Caco-2 (cell line): ENCODE results near the gene UTP4. TPM values are rescaled to one million over a fixed set of nuclear protein-coding genes. Genes with fewer than 3 reads are reported as not detected.

Experiments
- BruUV-seq: library from RNA; stranded (reverse); fragments of 400-500 nt; replicated peaks from 2 replicates; lab custom pipeline; 2021; lab: Mats Ljungman, UMichigan
- CTCF ChIA-PET: fragments of 300-600 bp; sonication (Branson Sonifier 250); formaldehyde crosslinking; loops from one replicate; lab custom pipeline; 2022; ENCODE audit warnings: antibody characterized with exemption; lab: Charles Lee
- POLR2A ChIA-PET: fragments of 300-600 bp; sonication (Branson Sonifier 250); formaldehyde crosslinking; loops from one replicate; lab custom pipeline; 2022; ENCODE audit warnings: antibody characterized with exemption; lab: Charles Lee
- DNase-seq, 2 experiments: peaks; one replicate each; pipeline versions ENCODE4 v3.0.0 to v3.0.0-alpha.2; 2020 to 2022
- H3K27me3 ChIP-seq: replicated peaks from 2 replicates; pipeline ENCODE4 v1.6.0; 2011; ENCODE audit warnings: low read length; ENCODE audit not compliant: control insufficient read depth, insufficient read depth
- H3K36me3 ChIP-seq: 2 replicates; pipeline ENCODE4 v1.5.1; 2011; ENCODE audit warnings: low read length; ENCODE audit not compliant: control insufficient read depth, insufficient read depth
- H3K4me1 ChIP-seq: fragments of 250-450 bp; sonication (Bioruptor Pico); 2 replicates; pipeline ENCODE4 v1.5.1; 2020; ENCODE audit warnings: mild to moderate bottlenecking
- H3K4me3 ChIP-seq: 2 replicates; pipeline ENCODE4 v1.5.1; 2011; ENCODE audit warnings: low read depth, mild to moderate bottlenecking, control low read depth, low read length
- H3K9me3 ChIP-seq: fragments of 250-450 bp; sonication (Bioruptor Pico); 2 replicates; pipeline ENCODE4 v1.5.1; 2020; ENCODE audit warnings: mild to moderate bottlenecking, moderate library complexity
- H3K27ac Mint-ChIP-seq: one replicate; pipeline ENCODE4 v1.8.0; 2022; ENCODE audit warnings: mixed read lengths; ENCODE audit not compliant: unreplicated experiment
- H3K27me3 Mint-ChIP-seq: one replicate; pipeline ENCODE4 v1.8.0; 2022; ENCODE audit warnings: mixed read lengths; ENCODE audit not compliant: insufficient read depth, unreplicated experiment
- H3K36me3 Mint-ChIP-seq: one replicate; pipeline ENCODE4 v1.8.0; 2022; ENCODE audit warnings: mild to moderate bottlenecking, mixed read lengths; ENCODE audit not compliant: insufficient read depth, unreplicated experiment
- H3K4me1 Mint-ChIP-seq: one replicate; pipeline ENCODE4 v1.8.0; 2022; ENCODE audit warnings: low read depth, mixed read lengths; ENCODE audit not compliant: unreplicated experiment
- H3K4me3 Mint-ChIP-seq: one replicate; pipeline ENCODE4 v1.8.0; 2022; ENCODE audit warnings: mild to moderate bottlenecking, moderate library complexity, mixed read lengths; ENCODE audit not compliant: unreplicated experiment
- H3K9me3 Mint-ChIP-seq: one replicate; pipeline ENCODE4 v1.8.0; 2022; ENCODE audit warnings: mixed read lengths; ENCODE audit not compliant: unreplicated experiment
- CTCF ChIP-seq, 2 experiments: fragments of 200-600 bp in 1 of 2; IDR thresholded peaks; 1 replicate in 1 of 2; 2 replicates in 1 of 2; pipeline versions ENCODE4 v1.5.1 to v1.8.0; 2011 to 2022; ENCODE audit warnings: antibody characterized with exemption in 1 of 2, control low read depth in 1 of 2, inconsistent platforms in 1 of 2, low read depth in 1 of 2, low read length in 1 of 2, mild to moderate bottlenecking in 1 of 2, moderate library complexity in 1 of 2; ENCODE audit not compliant: insufficient read depth in 1 of 2, severe bottlenecking in 1 of 2, unreplicated experiment in 1 of 2
- intact Hi-C: fragments of 100-400 bp; cut with micrococcal nuclease; formaldehyde crosslinking; loops from one replicate; pipeline ENCODE4 v1.10.0; 2022; ENCODE audit not compliant: unreplicated experiment
- total RNA-seq: library from RNA; stranded (reverse); gene quantifications from 2 replicates; pipeline ENCODE4 v1.2.3, GENCODE V29; 2022

UTP4 gene
- total RNA-seq, 1 experiment from 2014 or later: 126 TPM

- Histone ChIP-seq H3K9me3 (no peaks in the 10 kb centered on the region), H3K4me1 (peaks cover 9% of the 10 kb centered on the region), H3K36me3 (peaks cover 7% of the 10 kb centered on the region), H3K27me3 (no peaks in the 10 kb centered on the region), H3K4me3 (no peak overlapping the region)
- Mint-ChIP-seq H3K36me3 (peaks cover 85% of the 10 kb centered on the region), H3K9me3 (no peaks in the 10 kb centered on the region), H3K27ac (no peak overlapping the region), H3K4me1 (peaks cover 7% of the 10 kb centered on the region), H3K4me3 (no peak overlapping the region), H3K27me3 (no peaks in the 10 kb centered on the region)
- no peak for TF ChIP-seq CTCF (IDR thresholded peaks at IDR 0.05; ENCODE audit: insufficient read depth in 1 of 2, low read depth in 1 of 2, low read length in 1 of 2, severe bottlenecking in 1 of 2, unreplicated experiment in 1 of 2)
- CTCF ChIA-PET: interaction anchor here (0.6 kb wide), 1 partner anchor 325 kb away, joined by 3 read pairs; no protein-coding TSS in a partner anchor
- intact Hi-C loops: no loop called here
- POLR2A ChIA-PET: no interaction called here
- DNase-seq: no peak
- BruUV-seq: no TSS peak
Observed at GRCh38 chr16:69169051-69169450, 36.6 kb downstream of the UTP4 start.

GRCh38 chr16:69169607-69170352, 37.3 kb downstream of the UTP4 start:
- no peaks in the 10 kb centered on the region for H3K27me3 ChIP-seq
- no TSS peak for BruUV-seq
- Mint-ChIP-seq H3K4me1 (peaks cover 7% of the 10 kb centered on the region), H3K27me3 (no peaks in the 10 kb centered on the region), H3K9me3 (no peaks in the 10 kb centered on the region), H3K27ac (no peak overlapping the region), H3K4me3 (no peak overlapping the region), H3K36me3 (peaks cover 84% of the 10 kb centered on the region)
- CTCF ChIA-PET: interaction anchor here (0.6 kb wide), 1 partner anchor 326 kb away, joined by 3 read pairs; no protein-coding TSS in a partner anchor
- intact Hi-C loops: no loop called here
- H3K9me3 ChIP-seq: no peaks in the 10 kb centered on the region
- POLR2A ChIA-PET: no interaction called here
- H3K4me3 ChIP-seq: no peak overlapping the region
- H3K4me1 ChIP-seq: peaks cover 9% of the 10 kb centered on the region
- H3K36me3 ChIP-seq: peaks cover 7% of the 10 kb centered on the region
- no peak for DNase-seq
- no peak for TF ChIP-seq CTCF (IDR thresholded peaks at IDR 0.05; ENCODE audit: insufficient read depth in 1 of 2, low read depth in 1 of 2, low read length in 1 of 2, severe bottlenecking in 1 of 2, unreplicated experiment in 1 of 2)

GRCh38 chr16:69171325-69172084, 39.1 kb downstream of the UTP4 start:
- Mint-ChIP-seq H3K36me3 (peaks cover 67% of the 10 kb centered on the region), H3K27me3 (no peaks in the 10 kb centered on the region), H3K27ac (no peak overlapping the region), H3K4me3 (no peak overlapping the region), H3K9me3 (no peaks in the 10 kb centered on the region), H3K4me1 (peaks cover 7% of the 10 kb centered on the region)
- intact Hi-C loops: no loop called here
- no peak for DNase-seq
- H3K4me1 ChIP-seq: peaks cover 9% of the 10 kb centered on the region
- BruUV-seq: no TSS peak
- no peak overlapping the region for H3K4me3 ChIP-seq
- peaks cover 6% of the 10 kb centered on the region for H3K36me3 ChIP-seq
- no peaks in the 10 kb centered on the region for H3K27me3 ChIP-seq
- H3K9me3 ChIP-seq: no peaks in the 10 kb centered on the region
- ChIA-PET CTCF (no interaction called here), POLR2A (no interaction called here)
- no peak for TF ChIP-seq CTCF (IDR thresholded peaks at IDR 0.05; ENCODE audit: insufficient read depth in 1 of 2, low read depth in 1 of 2, low read length in 1 of 2, severe bottlenecking in 1 of 2, unreplicated experiment in 1 of 2)
